ENCODE results near the gene GEMIN7. TPM values are rescaled to one million over a fixed set of nuclear protein-coding genes. Genes with fewer than 3 reads are reported as not detected.

The GEMIN7 gene
- total and polyA plus RNA-seq, 2 experiments from 2014 or later, result 48.8 to 69.0 TPM

- H3K79me2 ChIP-seq, result peaks cover 87% of the 10 kb centered on the region
- peaks cover 10% of the 10 kb centered on the region for H3K4me1 ChIP-seq (ENCODE audit: insufficient read depth)
- no peak overlapping the region for H3K4me2 ChIP-seq
- no peaks in the 10 kb centered on the region for H3K27me3 ChIP-seq
- H3K4me3 ChIP-seq, result no peak overlapping the region
- WGBS (ENCODE audit: low lambda C conversion rate, missing lambda C conversion rate), result 87% methylated on average over 6 of the region's 6 CpGs
- no peak overlapping the region for H3K27ac ChIP-seq
- H4K20me1 ChIP-seq (ENCODE audit: insufficient read depth, poor library complexity, severe bottlenecking), result peaks cover 59% of the 10 kb centered on the region
- H3K36me3 ChIP-seq (replicated peaks; ENCODE audit: insufficient read depth, low read depth), result no peaks in the 10 kb centered on the region
- no peak for TF ChIP-seq EZH2 (IDR thresholded peaks at IDR 0.05; ENCODE audit: borderline replicate concordance)
- TF ChIP-seq EZH2phosphoT487 (IDR thresholded peaks at IDR 0.05; ENCODE audit: low read depth, severe bottlenecking, unreplicated experiment), result no peak
- no peak for TF ChIP-seq CTCF (IDR thresholded peaks at IDR 0.05; ENCODE audit: poor library complexity)
- H3K9me2 ChIP-seq (replicated peaks; ENCODE audit: insufficient read depth), result no peaks in the 10 kb centered on the region
- H3K9me3 ChIP-seq (ENCODE audit: low read depth), result no peaks in the 10 kb centered on the region
- no peak overlapping the region for H2AFZ ChIP-seq
- DNase-seq (ENCODE audit: low spot score), result no peak
Measured at GRCh38 chr19:45050036-45050435, 29.0 kb upstream of the GEMIN7 start.

- Histone ChIP-seq H3K79me2 (peaks cover 70% of the 10 kb centered on the region), H3K4me3 (no peak overlapping the region), H3K4me2 (peak overlapping the region; percentile 12), H4K20me1 (ENCODE audit: insufficient read depth, poor library complexity, severe bottlenecking) (peaks cover 42% of the 10 kb centered on the region), H3K9me3 (ENCODE audit: low read depth) (no peaks in the 10 kb centered on the region), H3K27ac (peak overlapping the region; percentile 40), H3K4me1 (ENCODE audit: insufficient read depth) (peaks cover under 1% of the 10 kb centered on the region), H3K9me2 (replicated peaks; ENCODE audit: insufficient read depth) (no peaks in the 10 kb centered on the region), H3K36me3 (replicated peaks; ENCODE audit: insufficient read depth, low read depth) (no peaks in the 10 kb centered on the region), H3K27me3 (no peaks in the 10 kb centered on the region), H2AFZ (no peak overlapping the region)
- TF ChIP-seq EZH2 (IDR thresholded peaks at IDR 0.05; ENCODE audit: borderline replicate concordance) (no peak), CTCF (IDR thresholded peaks at IDR 0.05; ENCODE audit: poor library complexity) (no peak), EZH2phosphoT487 (IDR thresholded peaks at IDR 0.05; ENCODE audit: low read depth, severe bottlenecking, unreplicated experiment) (no peak)
- WGBS (ENCODE audit: low lambda C conversion rate, missing lambda C conversion rate), result 75% methylated on average over 9 of the region's 9 CpGs
- DNase-seq (ENCODE audit: low spot score), result peak; percentile 34
Measured at GRCh38 chr19:45051929-45052579, 27.0 kb upstream of the GEMIN7 start.

GRCh38 chr19:45056831-45057230 is 22.2 kb upstream of the GEMIN7 start:
- H3K9me2 ChIP-seq (replicated peaks; ENCODE audit: insufficient read depth), result no peaks in the 10 kb centered on the region
- no peaks in the 10 kb centered on the region for H3K36me3 ChIP-seq (replicated peaks; ENCODE audit: insufficient read depth, low read depth)
- H4K20me1 ChIP-seq (ENCODE audit: insufficient read depth, poor library complexity, severe bottlenecking), result no peaks in the 10 kb centered on the region
- no peak overlapping the region for H3K27ac ChIP-seq
- 94% methylated on average over 6 of the region's 8 CpGs for WGBS (ENCODE audit: low lambda C conversion rate, missing lambda C conversion rate)
- DNase-seq (ENCODE audit: low spot score), result no peak
- H3K4me2 ChIP-seq, result no peak overlapping the region
- no peaks in the 10 kb centered on the region for H3K9me3 ChIP-seq (ENCODE audit: low read depth)
- no peak overlapping the region for H2AFZ ChIP-seq
- H3K27me3 ChIP-seq, result no peaks in the 10 kb centered on the region
- no peaks in the 10 kb centered on the region for H3K4me1 ChIP-seq (ENCODE audit: insufficient read depth)
- peaks cover 22% of the 10 kb centered on the region for H3K79me2 ChIP-seq
- TF ChIP-seq EZH2 (IDR thresholded peaks at IDR 0.05; ENCODE audit: borderline replicate concordance) (no peak), CTCF (IDR thresholded peaks at IDR 0.05; ENCODE audit: poor library complexity) (no peak), EZH2phosphoT487 (IDR thresholded peaks at IDR 0.05; ENCODE audit: low read depth, severe bottlenecking, unreplicated experiment) (no peak)
- H3K4me3 ChIP-seq, result no peak overlapping the region
